ENCODE results near the gene TOM1L2.
"Not testable (repeated sequence)": the region's sequence is repeated elsewhere in the genome, so short reads cannot be mapped to it uniquely, and the experiment has no call there.

The TOM1L2 gene

DNA sequence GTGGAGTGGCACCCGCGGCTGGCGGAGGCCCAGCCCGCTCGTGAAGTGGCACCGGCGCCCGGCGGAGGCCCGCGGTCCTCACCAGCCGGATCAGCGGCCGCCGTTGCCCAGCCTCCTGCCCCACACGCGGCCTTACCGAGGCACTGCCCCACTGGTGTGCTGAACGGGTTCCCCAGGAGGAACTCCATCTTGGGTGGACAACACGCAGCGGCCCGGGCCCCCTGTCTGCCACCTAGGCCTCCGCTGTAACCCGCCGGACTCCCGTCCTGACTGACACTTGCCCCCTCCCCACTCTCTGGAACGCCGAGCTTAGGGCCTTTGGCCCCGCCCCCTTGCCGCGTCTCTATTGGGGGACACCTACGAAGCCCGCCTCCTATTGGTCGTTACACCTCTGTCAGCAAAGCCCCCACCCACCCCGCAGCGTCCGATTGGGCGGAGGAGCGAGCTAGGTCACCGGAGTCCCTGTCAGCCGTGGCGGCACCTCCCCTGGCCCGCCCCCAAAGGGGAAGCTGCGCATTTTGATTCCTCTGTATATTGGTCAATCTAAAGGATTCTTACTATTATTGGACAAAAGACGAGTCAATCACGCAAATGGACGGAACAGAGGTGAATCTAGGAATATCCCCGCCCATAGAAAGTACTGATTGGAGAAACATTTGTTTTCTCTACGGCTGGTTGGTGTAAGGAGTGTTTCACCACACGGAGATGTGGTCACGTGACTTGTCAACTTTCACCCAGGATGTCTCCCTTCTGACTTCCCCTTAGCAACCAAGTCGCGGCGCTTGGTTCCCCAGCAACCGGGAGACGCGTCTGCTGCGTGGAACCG, at the start of gene TOM1L2, which contains the start of gene DRC3:
Gene TOM1L2, minus strand, starts transcription at position 275 of the 826 bp plus-strand sequence. Its CDS starts 87 bp downstream, at position 188.
Gene DRC3, plus strand, starts transcription at position 737 of the 826 bp plus-strand sequence. CDS start 4,737 bp downstream, outside the sequence.
- DNase-seq (ENCODE audit: low read depth) = peak; percentile 100

GRCh38 chr17:18021372-18021771, 49.2 kb upstream of the TOM1L2 start:
- DNase-seq (ENCODE audit: low read depth) = no peak

DNA sequence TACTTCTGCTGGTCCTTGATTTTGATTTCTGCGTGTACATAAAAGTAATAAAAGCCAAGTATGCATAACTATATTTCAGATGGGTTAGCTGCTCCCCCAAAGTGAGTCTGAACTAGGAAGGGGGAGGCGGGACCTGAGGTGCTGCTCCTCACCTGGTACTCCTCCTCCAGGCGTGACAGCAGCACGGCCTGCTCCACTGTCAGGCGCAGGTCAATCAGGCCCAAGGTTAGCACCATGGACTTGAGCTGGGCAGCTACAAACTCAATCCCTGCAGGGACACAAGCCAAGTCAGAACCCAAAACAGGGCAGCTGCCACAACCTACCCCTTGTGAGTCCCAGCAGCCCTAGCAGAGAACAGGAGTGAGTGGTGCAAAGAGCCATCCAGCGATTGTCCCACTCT, 48.8 kb upstream of the TOM1L2 start:
- no peak for DNase-seq (ENCODE audit: low read depth)

DNA sequence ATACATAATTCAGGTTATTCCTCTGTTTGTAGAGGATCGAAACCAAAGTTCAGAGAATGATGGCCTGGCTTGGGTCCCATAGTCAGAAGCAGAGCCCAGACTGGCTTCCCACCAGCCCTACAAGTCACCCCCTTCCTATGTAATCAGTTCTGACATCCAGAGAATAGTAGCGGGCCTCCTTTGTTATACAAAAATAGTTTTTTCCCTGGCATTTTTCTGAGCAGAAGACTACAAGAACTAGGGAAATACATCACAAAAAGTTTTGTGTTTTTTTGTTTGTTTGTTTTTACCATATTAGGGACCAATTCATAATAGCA, 47.6 kb upstream of the TOM1L2 start:
- no peak for DNase-seq (ENCODE audit: low read depth)

DNA sequence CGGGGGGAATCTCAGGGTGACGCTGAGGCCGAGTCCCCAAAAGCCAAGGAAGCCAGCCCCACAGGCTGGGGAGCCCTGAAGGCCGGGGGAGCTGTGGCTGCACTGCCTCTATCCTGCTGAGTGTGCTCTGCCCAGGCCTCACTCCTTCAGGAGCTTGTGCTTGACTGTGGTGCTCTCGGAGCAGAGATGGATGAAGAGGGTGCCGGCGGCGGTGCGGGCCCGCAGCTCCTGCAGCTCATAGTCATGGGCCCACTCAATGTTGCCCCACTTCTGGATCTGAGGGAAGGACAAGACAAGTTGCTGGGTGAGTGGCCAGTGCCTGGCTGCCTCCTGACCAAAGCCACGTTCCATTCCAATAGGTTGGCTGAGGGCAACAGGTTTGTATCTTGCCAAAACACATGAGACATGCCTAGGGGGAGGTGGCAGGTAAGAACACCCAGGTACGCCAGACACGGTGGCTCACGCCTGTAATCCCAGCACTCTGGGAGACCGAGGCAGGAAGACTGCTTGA, 46.3 kb upstream of the TOM1L2 start:
- no peak for DNase-seq (ENCODE audit: low read depth)

- no peak for DNase-seq (ENCODE audit: low read depth)
These were observed 45.8 kb upstream of the TOM1L2 start for GRCh38 chr17:18017958-18018357.

DNA sequence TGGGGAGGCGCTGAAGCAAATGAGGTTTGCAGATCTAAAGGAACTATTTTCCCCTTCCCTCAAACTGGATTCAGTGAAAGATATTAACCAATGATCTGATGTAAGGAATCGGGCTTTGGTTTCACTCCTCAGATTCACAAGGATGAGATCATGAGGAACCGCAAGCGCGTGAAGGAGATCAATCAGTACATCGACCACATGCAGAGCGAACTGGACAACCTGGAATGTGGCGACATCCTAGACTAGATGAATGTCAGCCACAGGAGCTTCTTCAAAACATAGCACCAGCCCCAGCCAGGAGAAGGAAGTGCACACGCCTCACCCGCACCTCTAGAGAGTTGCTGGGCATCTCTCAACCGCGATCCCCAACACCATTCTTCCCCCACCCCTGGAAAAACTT, 44.2 kb upstream of the TOM1L2 start:
- no peak for DNase-seq (ENCODE audit: low read depth)

DNA sequence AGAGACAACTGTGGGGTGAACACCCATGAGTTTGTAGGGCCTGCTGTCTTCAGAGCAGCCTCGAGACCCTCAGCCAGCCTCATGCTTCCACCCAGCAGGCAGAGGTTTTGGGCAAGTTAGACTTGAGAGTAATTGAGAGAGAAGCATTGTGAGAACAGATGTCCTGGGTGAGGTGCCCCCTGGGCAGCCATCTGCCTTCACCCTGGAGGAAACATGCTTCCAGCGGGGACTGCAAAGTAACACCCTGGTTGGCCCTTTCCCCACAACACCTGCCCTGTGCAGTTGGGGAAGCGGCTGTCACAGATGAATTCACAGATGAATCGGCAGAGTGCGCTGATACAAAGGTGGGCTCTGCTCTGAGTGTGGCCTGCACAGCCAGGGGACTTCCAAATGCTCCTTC, 43.4 kb upstream of the TOM1L2 start:
- DNase-seq (ENCODE audit: low read depth) = no peak

DNA sequence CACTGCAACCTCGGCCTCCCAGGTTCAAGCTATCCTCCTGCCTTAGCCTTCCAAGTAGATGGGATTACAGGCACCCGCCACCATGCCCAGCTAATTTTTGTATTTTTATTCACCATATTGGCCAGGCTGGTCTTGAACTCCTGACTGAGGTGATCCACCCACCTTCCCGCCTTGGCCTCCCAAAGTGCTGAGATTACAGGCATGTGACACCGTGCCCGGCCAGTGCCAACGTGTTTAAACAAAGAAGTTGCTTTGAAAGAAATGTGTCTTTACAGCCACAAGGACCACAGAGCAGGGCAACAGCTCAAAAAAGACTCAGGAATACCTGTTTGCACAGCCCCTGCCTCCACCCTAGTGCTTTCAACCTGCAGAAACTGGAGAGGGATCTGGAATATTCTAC, 41.8 kb upstream of the TOM1L2 start:
- no peak for DNase-seq (ENCODE audit: low read depth)

DNA sequence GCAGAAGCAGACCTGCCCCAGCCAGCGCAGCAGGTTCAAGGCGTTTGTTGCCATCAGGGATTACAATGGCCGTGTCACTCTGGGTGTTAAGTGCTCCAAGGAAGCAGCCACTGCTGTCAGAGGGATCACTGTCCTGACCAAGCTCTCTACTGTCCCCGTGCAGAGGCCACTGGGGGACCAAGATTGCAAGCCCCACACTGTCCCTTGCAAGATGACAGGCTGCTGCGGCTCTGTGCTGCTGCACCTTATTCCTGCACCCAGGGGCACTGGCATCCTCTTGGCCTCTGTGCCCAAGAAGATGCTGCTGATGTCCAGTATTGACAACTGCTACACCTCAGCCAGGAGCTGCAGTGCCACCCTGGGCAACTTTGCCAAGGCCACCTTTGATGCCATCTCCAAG, 39.1 kb upstream of the TOM1L2 start:
- no peak for DNase-seq (ENCODE audit: low read depth)

GRCh38 chr17:18009609-18010420, 37.6 kb upstream of the TOM1L2 start:
- no peak for DNase-seq (ENCODE audit: low read depth)

GRCh38 chr17:18008496-18009268, 36.5 kb upstream of the TOM1L2 start:
- no peak for DNase-seq (ENCODE audit: low read depth)

DNA sequence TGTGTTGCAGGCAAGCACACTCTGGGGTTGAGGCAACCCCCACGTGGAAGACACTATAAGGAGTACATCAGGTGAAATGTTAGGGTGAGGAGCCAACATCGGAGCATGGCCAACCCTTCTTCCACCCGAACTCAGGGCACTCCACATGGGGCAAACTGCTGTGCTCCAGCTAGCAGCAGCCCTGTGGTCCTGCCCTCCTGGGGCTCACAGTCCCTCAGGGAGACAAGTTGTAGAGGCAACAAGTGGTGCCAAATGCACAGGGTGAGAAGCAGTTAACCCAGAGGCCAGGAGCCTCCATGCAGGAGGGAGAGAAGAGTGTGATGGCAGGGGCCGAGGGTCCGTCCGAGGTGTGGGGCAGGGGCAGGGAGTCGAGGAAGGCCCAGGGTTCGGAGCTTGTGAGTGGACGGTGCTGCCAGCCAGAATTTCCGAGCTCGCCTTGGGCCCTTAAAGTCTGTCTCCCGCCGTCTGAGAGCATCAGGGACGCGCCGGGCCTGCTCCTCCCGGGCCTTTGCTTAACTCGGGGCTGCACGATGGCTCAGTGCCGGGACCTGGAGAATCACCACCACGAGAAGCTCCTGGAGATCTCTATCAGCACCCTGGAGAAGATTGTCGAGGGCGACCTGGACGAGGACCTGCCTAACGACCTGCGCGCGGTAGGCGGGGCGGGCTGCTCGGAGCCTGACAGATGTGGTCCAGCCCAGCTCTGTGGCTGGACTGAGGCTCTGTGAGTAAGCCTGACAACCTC, 34.5 kb upstream of the TOM1L2 start:
- DNase-seq (ENCODE audit: low read depth) = no peak

DNA sequence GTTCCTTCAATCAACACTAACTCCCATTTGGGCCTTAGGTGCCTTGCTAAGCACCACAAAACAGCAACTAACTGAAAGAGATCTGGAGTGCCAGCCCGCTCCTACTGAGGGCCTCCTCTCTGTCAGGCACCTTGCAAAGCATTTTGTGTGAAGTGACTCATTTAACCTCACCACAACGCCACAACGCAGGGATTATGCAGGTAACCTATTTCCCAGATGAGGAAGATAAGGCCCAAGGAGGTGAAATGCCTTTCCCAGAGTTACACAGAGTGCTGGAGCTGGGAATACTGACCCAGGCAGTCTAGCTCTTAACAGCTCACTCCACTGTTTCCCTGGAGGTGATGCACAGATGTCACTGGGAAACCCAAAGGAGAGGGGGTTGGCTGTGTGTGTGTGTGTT, 33.3 kb upstream of the TOM1L2 start:
- DNase-seq (ENCODE audit: low read depth) = no peak

GRCh38 chr17:18004884-18005305, 32.7 kb upstream of the TOM1L2 start:
- DNase-seq (ENCODE audit: low read depth) = no peak

GRCh38 chr17:18004345-18004744, 32.1 kb upstream of the TOM1L2 start:
- DNase-seq (ENCODE audit: low read depth) = no peak

DNA sequence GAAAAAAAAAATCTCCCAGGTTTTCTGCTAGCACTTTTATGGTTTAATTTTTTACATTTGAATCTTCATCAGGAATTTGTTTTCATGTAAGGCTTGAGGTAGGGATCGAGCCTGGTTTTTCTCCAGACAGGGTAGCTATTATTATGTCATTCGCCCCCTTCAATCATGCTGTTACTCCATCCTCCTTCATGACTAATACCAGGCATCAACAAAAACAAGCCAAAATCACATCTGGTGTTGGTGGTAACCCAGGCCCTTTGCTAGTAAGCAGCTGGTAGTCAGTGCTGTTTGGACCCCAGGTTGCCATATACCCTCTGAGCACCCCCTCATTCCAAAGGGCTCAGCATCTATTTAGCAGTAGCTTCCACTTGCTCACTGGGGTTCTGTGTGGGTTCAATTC, 30.0 kb upstream of the TOM1L2 start:
- DNase-seq (ENCODE audit: low read depth) = no peak

- no peak for DNase-seq (ENCODE audit: low read depth)
These were observed 27.8 kb upstream of the TOM1L2 start for GRCh38 chr17:18000030-18000408.

DNA sequence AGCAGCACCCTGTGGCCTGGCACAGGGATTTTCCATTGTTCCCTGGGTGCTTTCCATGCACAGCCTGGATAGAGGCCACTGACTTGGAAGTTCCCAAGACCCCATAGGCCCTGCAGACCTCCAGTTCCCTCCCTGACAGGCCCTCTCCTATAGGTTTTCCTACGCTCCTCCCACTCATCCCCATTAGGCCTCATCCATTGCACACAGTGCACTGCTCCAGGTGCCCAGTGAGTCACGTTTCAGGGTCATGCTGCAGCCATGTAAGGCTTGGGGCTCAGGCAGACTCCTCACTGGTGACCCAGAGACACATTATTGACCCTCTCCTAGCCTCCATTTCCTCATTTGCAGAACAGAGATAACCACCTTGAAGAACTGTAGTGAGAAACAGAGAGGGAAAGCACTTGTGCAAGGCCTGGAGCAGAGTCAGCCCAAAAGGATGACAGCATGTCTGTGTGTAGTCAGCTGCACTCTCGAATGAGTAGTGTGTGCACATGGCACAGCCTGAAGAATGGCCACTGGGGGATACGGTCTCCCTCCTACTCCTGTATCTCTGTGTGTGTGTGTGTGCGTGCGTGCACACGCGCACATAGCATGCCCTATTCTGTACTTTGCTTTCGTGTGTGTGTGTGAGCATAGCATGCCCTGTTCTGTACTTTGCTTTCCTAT, 27.3 kb upstream of the TOM1L2 start:
- no peak for DNase-seq (ENCODE audit: low read depth)

DNA sequence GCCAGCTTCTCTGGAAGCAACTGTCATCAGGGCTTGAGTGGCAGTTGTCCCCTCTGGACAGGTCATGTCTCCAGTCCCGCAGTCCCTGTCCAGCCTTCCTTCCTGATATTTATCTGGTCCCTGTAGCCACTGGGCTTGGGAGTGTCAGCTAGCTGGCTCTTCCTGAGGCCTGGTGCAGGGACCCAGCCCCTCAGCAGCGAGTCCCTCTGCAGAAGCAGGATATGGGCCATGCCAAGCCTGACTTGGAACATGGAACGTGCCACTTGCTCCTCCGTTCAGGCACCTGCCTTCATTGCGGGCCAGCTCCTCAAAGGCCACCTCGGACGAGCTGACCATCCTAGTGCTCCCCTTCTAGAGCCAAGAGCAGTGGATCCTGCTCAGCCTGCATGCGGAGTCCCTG, 26.7 kb upstream of the TOM1L2 start:
- DNase-seq (ENCODE audit: low read depth) = no peak

GRCh38 chr17:17995887-17996286, 23.7 kb upstream of the TOM1L2 start:
- DNase-seq (ENCODE audit: low read depth) = not testable (repeated sequence)

Data from stimulated activated CD8-positive, alpha-beta memory T cell treated with anti-CD3 and anti-CD28 coated beads, Interleukin-4, amount 100 ng/mL, for 24 hours (primary cell).